Colon (tissue), 2 donors: ENCODE data around the gene GRM1.

ENCODE experiments used
- FAIRE-seq: peaks from 2 replicates; lab custom pipeline; 2012; peaks lifted over from hg19 to GRCh38; lab: Jason Lieb, UNC
- donor health status: control.
- donor health status: control.

Gene GRM1

DNA sequence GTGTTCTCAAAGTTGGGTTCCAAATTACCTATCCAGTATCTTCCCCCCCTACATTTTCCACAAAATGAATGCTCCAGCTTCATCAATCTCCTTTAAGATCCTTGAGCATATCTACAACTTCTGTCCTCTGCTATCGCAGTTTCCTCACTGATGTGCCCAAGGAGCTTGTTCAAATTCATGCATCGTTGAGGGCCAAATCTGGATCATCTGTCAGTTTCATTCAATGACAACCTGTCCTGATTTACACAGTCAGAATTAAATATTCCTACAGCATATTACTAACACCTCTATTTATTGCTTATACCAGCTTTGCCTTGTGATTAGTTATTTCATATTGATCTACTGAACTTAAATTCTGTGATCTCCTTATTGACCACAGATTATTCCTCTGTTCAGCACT lies 68.7 kb downstream of the GRM1 start:
- FAIRE-seq: no peak

DNA sequence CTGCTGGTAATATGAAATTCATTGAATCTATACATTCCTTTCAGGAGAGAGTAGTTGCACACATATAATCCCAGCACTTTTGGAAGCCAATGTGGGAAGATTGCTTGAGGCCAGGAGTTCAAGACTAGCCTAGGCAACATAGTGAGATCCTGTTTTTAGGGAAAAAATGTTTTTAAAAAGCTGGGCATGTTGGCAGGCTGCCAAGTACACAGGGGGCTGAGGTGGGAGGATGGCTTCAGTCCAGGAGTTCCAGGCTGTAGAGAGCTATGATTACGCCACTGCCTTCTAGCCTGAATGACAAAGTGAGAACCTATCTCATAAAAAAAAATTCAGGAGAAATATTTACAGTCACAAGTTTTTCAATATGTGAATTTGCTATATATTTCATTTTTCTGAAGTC lies 71.9 kb downstream of the GRM1 start:
- FAIRE-seq: no peak

- no peak for FAIRE-seq
These were observed 74.7 kb downstream of the GRM1 start for GRCh38 chr6:146103416-146104072.

GRCh38 chr6:146106532-146106931 lies 77.7 kb downstream of the GRM1 start:
- no peak for FAIRE-seq

DNA sequence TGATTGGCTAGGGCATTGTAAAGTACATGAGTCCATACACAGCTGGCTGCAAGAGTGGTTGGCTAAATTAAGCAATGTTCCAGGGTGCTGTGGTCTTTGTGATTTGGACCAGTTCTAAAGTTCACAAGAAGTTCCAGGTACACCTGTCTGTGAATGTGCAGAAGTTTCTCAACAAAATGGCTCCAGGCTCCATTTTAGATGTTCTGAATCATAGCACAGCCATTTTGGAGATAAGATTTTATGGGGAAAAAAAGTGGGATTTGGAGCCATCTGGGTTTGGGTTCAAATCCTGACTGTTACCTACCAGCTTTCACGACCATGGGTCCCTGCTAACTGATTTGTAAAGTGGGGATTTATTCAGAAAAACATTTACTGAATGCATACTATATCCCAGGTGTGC lies 82.1 kb downstream of the GRM1 start:
- no peak for FAIRE-seq

DNA sequence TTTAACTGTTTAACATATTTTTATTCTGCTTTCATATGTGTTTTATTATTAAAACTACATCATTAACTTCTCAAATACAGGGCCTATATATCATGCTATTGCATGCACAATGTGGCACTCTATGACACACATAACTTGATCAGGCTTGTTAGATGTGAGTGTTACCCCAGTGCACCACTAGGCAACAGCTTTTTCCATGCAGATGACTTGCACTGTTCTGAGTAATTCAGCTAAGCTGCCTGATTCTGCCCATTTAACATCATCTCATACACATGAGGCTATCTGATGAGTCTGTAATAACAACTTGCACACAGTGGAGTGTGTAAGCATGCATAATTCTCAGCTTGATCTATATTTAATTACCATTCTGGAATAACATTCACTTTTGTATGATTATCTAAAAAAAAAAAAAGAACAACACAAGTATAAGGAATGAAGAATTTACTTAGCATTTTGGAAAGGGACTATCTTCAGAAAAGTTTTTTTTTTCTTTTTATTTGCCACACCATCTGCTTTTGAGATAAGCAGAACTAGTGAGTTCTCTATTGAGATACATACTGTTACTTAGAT lies 83.1 kb downstream of the GRM1 start:
- no peak for FAIRE-seq

DNA sequence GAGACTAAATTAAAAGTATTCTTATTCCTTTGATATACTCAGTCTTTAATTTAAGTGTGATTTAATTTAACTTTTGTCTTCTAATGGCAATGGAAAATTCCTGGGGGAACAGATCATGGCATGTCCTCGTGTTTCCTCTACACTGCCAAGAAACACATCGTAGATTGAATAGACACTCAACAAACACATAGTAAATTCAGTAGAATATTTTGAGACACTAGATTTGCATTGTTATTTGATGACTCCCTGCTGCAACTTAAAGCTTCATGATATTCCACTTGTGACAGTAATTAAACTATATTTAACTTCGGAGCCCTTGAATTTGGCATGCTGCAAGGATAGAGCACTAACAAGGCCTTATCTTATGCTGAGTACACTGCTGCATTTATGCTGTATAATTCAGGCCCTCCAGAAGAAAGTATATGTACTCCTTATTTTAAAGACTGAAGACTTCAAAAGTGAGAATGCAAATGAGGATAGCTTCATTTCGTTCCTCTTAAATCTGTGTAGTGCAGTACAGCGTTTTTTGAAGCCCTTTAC lies 84.3 kb downstream of the GRM1 start:
- no peak for FAIRE-seq

- FAIRE-seq: no peak
These were observed 94.8 kb downstream of the GRM1 start for GRCh38 chr6:146123616-146124015.

- FAIRE-seq: no peak
These were observed 98.8 kb downstream of the GRM1 start for GRCh38 chr6:146127447-146128215.

- FAIRE-seq: no peak
These were observed 105.0 kb downstream of the GRM1 start for GRCh38 chr6:146133866-146134265.

- no peak for FAIRE-seq
These were observed 106.3 kb downstream of the GRM1 start for GRCh38 chr6:146135167-146135566.

DNA sequence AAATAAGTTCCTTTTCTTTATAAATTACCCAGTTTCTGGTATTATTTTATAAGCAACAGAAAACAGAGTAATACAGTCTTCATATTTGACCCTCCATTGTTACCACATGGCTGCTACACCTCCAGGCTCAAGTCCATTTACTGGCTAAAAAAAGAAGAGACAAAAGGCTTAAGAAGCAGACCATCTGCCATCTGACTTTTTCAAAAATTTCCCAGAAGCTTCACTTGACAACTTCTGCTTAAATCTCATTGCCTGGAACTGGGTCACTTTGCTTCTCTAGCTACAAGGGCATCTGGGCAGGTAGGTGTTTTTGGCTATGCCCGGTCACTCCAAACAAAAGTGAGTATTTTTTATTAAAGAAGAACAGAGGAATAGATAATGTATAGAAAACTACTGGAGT lies 118.0 kb downstream of the GRM1 start:
- no peak for FAIRE-seq

DNA sequence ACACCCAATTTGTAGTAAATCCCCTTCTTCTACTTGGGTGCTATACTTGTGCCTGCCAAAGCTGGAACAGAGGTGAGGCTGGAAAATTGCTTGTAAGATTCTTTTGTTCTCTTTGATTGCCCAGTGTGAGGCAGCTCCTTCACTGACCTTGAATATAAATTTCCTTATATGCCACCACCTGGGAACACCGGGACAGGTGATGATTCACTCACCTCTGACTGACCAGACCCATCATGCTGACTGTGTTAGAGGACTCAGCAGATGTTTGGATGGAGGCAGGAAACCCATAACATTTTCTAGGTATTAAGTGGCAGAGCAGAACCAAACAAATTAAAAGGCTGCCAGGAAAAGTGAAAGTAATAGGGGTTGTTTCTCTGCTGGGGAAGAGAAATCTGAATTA lies 120.9 kb downstream of the GRM1 start:
- FAIRE-seq: no peak

DNA sequence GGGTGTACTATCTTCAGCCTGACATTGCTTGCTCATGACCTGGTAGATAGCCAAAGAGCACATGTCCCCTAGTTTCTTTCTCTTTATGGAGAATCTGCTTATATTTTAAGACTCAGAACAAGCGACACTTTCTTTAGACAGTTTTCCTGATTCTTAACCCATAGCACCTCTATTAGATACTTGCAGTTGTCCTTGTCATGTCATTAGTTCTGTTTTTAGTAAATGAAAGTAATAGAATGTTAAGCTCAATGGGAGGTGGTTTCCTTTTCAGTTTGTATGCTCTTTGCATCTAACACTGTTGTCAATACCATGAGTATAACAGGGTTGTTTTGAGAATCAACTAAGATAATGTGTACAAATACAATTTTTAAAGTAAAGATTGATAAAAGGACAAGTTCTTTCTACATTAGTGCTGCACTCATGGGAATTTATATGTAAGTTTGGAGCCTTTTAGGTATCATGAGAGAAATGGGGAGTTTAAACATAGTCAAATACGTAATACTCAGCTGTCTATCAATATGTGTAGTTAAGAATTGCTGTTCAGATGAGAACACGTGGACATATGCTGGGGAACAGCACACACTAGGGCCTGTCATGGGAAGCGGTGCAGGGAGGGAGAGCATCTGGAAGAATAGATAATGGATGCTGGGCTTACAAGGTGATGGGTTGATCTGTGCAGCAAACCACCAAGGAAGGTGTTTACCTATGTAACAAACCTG lies 124.3 kb downstream of the GRM1 start:
- no peak for FAIRE-seq

DNA sequence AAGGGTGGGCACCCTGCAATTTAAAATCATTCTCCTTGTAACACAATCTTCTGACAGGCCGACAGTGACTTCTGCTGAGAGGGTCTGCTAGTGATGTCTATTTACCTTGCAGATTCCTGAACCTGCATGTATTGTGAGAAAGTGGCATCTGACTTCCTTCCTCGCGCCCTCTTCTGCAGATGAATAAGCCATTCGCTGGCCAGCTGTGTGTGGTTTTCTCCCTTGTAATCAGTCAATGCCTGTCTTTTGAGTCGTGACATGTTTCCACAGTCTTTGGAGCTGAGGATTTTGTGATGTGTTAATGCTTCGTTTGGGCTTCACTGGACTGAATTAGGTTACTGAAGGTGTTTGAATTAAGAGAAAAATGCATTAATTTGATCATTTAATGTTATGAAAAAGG lies 125.3 kb downstream of the GRM1 start:
- no peak for FAIRE-seq

DNA sequence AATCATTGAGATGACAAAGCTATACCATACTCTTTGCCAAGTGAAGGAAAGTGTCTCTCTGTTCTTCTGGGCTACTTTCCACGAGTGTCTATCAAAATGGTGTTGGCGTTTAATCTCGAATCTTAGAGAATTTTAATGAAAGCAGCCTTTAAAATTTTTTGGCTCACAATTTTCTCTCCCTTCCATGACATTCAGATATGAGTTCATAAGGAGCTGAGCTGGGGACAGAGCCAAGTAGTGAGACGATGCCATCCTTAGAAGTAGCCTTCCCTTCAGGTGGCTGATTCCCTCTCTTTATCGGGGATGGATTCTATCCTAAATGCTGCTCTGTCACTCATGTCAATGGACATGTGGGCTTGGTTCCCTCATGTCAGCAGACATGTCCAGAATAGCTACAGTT lies 132.8 kb downstream of the GRM1 start:
- FAIRE-seq: no peak

DNA sequence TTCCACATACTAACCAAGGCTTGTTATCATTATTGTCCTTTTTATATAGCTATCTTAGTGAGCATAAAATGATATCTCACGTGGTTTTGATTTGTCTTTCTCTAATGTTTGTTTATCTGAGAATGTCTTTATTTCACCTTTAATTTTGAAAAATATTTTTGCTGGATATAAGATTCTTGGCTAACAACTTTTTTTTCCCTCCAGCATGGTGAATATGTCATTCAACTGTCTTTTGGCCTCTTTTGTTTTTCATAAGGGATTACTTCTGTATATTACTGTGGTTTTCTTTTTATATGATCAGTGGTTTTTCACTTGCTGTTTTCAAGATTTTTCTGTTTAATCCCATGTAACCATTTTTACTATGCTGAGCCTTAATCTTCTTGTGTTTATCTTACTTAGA lies 141.0 kb downstream of the GRM1 start:
- no peak for FAIRE-seq

GRCh38 chr6:146177785-146178184 lies 148.9 kb downstream of the GRM1 start:
- FAIRE-seq: no peak

- no peak for FAIRE-seq
These were observed 155.0 kb downstream of the GRM1 start for GRCh38 chr6:146183831-146184230.

DNA sequence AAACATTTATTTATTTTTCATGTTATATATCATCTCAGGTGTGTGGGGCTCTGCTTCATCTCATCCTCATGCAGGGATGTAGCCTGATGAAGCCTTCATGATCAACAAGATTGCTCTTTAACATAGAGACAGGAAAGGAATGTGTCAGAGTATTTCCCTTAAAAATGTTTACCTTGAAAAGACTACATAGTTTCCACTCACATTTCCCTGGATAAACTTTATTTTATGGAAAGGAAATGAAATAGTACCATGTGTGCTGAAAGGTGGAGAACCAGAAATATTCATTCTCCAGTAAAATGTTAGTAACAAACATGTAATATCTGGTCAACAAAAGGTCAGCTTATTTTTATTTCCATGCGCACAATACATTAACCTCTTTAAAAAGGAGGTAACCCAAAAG lies 155.8 kb downstream of the GRM1 start:
- no peak for FAIRE-seq

GRCh38 chr6:146189131-146189530 lies 160.3 kb downstream of the GRM1 start:
- FAIRE-seq: no peak

GRCh38 chr6:146190581-146190980 lies 161.7 kb downstream of the GRM1 start:
- no peak for FAIRE-seq

GRCh38 chr6:146191166-146191565 lies 162.3 kb downstream of the GRM1 start:
- no peak for FAIRE-seq
